Peyer's patch (tissue), 4 donors: ENCODE data around the gene CNTNAP2. TPM values are rescaled to one million over a fixed set of nuclear protein-coding genes. Genes with fewer than 3 reads are reported as not detected.

ENCODE experiments used
- DNase-seq, 3 donors: peaks; one replicate each; pipeline ENCODE4 v3.0.0-alpha.2; 2017 to 2019
- H3K27ac ChIP-seq, 4 donors: fragments of 200-600 bp; sonication (generic); one replicate each; pipeline ENCODE4 v1.5.1; 2016 to 2019
- H3K27me3 ChIP-seq, 2 donors: fragments of 200-600 bp; sonication (generic); one replicate each; pipeline ENCODE4 v1.5.1; 2019
- H3K36me3 ChIP-seq, 3 donors: fragments of 200-600 bp; sonication (generic); one replicate each; pipeline ENCODE4 v1.5.1; 2016 to 2019
- H3K4me1 ChIP-seq, 4 donors: fragments of 200-600 bp; sonication (generic); one replicate each; pipeline ENCODE4 v1.5.1; 2016 to 2019
- H3K4me3 ChIP-seq, 4 donors: fragments of 200-600 bp; sonication (generic); 1 replicate in 3 of 4; 2 replicates in 1 of 4; pipeline ENCODE4 v1.5.1; 2016 to 2019; ENCODE audit warnings: mild to moderate bottlenecking in 1 of 4
- H3K9me3 ChIP-seq, 4 donors: fragments of 200-600 bp; sonication (generic); one replicate each; pipeline ENCODE4 v1.5.1; 2016 to 2019; ENCODE audit warnings: mild to moderate bottlenecking in 1 of 4
- POLR2A ChIP-seq, 2 donors: fragments of 450-650 bp; IDR thresholded peaks; one replicate each; pipeline ENCODE4 v1.5.1; 2017; ENCODE audit warnings: antibody characterized with exemption in 2 of 2, mild to moderate bottlenecking in 2 of 2, moderate library complexity in 2 of 2
- total RNA-seq, 4 donors: library from RNA; depleted of rRNA; stranded (reverse); fragments of >200 nt; gene quantifications; one replicate each; pipeline ENCODE4 v1.1.0, GENCODE V29; 2016
- TF ChIP-seq, protein P1 (sequence below), 6 experiments: fragments of 450-650 bp in 4 of 6; fragments of 200-600 bp in 2 of 6; sonication (generic) in 1 of 6; IDR thresholded peaks; one replicate each; pipeline ENCODE4 v1.5.1; 2017 to 2019; ENCODE audit warnings: antibody characterized with exemption in 6 of 6, mild to moderate bottlenecking in 3 of 6, moderate library complexity in 1 of 6

CNTNAP2 gene
- total RNA-seq, 4 donors from 2014 or later: 1.5 to 4.9 (median 3.6) TPM

DNA sequence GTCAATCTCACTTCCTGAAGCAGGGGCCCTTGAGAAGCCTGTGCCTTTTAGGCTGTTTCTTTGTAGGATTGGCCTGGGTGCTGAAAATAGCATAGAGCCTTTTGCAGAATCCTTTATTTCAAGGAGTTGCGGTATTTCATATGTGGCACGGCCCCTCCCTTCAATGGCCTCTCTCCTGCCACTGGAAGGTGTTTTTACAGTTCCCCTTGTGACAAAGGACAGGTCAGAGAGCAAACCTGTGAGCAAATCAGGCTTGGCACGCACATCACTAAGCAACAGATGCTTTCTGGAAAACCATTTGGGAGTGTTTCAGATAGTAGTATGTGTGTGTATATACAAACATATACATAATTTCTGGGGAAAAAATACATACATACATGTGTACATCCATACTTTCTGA is 2085.4 kb downstream of the CNTNAP2 start:
- no peak for TF ChIP-seq POLR2A (IDR thresholded peaks at IDR 0.05)
- TF ChIP-seq, protein P1, sequence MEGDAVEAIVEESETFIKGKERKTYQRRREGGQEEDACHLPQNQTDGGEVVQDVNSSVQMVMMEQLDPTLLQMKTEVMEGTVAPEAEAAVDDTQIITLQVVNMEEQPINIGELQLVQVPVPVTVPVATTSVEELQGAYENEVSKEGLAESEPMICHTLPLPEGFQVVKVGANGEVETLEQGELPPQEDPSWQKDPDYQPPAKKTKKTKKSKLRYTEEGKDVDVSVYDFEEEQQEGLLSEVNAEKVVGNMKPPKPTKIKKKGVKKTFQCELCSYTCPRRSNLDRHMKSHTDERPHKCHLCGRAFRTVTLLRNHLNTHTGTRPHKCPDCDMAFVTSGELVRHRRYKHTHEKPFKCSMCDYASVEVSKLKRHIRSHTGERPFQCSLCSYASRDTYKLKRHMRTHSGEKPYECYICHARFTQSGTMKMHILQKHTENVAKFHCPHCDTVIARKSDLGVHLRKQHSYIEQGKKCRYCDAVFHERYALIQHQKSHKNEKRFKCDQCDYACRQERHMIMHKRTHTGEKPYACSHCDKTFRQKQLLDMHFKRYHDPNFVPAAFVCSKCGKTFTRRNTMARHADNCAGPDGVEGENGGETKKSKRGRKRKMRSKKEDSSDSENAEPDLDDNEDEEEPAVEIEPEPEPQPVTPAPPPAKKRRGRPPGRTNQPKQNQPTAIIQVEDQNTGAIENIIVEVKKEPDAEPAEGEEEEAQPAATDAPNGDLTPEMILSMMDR (IDR thresholded peaks at IDR 0.05): no peak
- no peak overlapping the region for H3K4me3 ChIP-seq
- DNase-seq: no peak

DNA sequence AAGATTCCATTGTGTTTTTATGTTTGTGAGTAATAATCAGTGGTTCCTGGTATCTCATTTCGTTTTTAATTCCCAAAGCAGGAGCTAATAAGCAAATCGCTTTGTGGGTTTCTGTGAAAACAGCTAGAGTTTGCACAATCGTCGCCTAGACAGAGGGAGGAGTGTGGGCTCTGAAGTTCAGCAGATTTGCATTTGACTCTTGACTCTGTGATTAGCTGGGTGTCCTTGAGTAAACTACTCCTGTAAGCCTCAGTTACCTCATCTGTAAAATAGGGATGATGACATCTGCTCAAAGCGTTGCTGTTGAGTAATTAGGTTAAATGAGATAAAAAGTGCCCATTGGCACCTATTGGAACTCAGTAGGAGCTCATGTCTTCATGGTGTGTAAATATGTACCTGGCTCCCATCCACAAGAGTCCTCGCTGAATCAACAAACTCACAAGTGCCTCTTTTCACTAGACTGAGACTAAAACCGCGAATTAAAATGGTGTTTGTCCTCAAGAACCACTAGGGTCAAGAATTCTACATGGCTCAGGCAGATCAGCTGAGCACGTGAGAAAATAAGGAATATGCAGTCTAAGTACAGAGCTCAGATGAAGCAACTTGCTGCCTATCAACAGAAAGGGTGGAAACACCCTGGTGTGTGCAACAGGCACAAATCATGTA is 2088.2 kb downstream of the CNTNAP2 start:
- no peak for TF ChIP-seq POLR2A (IDR thresholded peaks at IDR 0.05)
- TF ChIP-seq, protein P1 (IDR thresholded peaks at IDR 0.05): no peak
- H3K4me3 ChIP-seq: no peak overlapping the region
- no peak overlapping the region for H3K27ac ChIP-seq
- no peaks in the 10 kb centered on the region for H3K36me3 ChIP-seq
- H3K4me1 ChIP-seq: no peaks in the 10 kb centered on the region
- no peak for DNase-seq
- H3K27me3 ChIP-seq: no peaks in the 10 kb centered on the region
- no peaks in the 10 kb centered on the region for H3K9me3 ChIP-seq

More for the DNA sequence above, 2085.4 kb downstream of the CNTNAP2 start:
- Histone ChIP-seq H3K27me3 (no peaks in the 10 kb centered on the region), H3K4me1 (no peaks in the 10 kb centered on the region), H3K27ac (no peak overlapping the region), H3K9me3 (no peaks in the 10 kb centered on the region), H3K36me3 (no peaks in the 10 kb centered on the region)

DNA sequence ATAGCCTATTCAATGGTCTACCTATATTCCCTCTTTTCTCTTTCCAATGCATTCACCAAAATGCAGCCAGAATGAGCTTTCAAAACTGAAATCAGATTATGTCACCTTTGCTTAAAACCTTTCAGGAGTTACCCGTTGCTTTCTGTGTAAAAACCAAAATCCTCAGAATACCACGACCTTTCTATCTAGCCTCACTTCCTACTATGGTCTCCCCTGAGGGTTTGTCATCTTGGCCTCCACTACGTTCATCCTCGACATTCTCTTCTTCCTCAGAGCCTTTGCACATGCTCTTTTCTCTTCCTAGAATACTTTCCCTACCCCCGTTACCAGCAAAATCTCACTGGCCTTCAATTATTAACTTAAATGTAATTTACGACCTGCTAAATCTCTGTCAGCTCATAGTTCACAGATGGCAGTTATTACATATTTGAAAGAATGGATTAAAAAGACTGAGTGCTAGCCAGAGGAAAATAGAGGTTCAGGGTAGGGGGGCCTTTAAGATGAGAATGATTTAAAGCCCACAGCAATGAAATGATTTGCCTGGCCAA is 2093.1 kb downstream of the CNTNAP2 start:
- TF ChIP-seq, protein P1 (IDR thresholded peaks at IDR 0.05): no peak
- Histone ChIP-seq H3K4me1 (no peaks in the 10 kb centered on the region), H3K27ac (no peak overlapping the region), H3K27me3 (no peaks in the 10 kb centered on the region), H3K36me3 (no peaks in the 10 kb centered on the region), H3K4me3 (no peak overlapping the region), H3K9me3 (no peaks in the 10 kb centered on the region)
- no peak for DNase-seq

DNA sequence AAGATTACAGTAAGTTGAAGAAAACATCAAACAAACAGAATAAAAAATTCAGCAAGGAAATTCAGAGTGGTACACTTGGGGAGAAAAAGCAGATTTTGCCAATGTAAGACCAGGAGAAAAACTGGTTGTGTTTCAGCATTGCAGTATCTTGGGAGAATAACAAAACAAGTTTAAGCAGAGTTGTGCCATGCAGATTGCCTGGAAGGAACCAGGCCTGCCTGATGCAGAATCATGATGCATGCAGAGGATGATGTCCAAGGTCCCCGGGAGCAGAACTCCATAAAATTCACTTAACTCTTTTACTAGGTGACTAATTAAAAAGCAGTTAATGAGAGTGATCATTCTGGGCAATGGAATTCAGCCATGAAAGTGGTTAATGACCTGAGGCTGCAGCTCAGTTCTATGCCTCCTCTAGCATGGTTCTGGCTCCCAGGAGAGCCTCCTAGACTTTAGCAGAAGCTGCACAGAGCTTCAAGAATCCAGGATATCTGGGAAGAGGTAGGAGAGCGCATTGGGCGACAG is 2094.3 kb downstream of the CNTNAP2 start:
- no peak overlapping the region for H3K27ac ChIP-seq
- no peak for DNase-seq
- H3K4me1 ChIP-seq: no peaks in the 10 kb centered on the region
- H3K27me3 ChIP-seq: no peaks in the 10 kb centered on the region
- TF ChIP-seq, protein P1 (IDR thresholded peaks at IDR 0.05): no peak
- TF ChIP-seq POLR2A (IDR thresholded peaks at IDR 0.05): no peak
- no peaks in the 10 kb centered on the region for H3K36me3 ChIP-seq
- H3K4me3 ChIP-seq: no peak overlapping the region
- no peaks in the 10 kb centered on the region for H3K9me3 ChIP-seq

DNA sequence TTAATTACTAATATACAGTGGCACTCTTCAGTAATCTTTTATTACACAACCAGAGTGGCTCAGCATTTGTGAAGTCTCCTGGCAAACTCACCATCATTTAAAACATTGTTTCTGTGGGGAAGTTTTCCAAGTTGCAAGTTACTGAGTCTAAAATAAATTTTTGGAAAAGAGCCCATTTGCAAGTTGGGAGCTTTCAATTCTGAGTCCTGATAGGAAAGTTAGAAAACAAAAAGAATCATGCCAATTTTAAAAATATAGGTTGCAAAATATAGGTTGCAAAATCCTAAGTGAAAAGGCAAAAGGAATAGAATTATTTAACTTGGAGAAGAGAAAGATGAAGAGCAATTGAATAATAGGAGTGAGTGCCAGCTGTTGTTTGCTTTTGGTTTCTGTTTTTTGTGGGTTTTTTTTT is 2095.1 kb downstream of the CNTNAP2 start:
- H3K9me3 ChIP-seq: no peaks in the 10 kb centered on the region
- H3K4me1 ChIP-seq: no peaks in the 10 kb centered on the region
- H3K4me3 ChIP-seq: no peak overlapping the region
- no peak overlapping the region for H3K27ac ChIP-seq
- TF ChIP-seq POLR2A (IDR thresholded peaks at IDR 0.05): no peak
- TF ChIP-seq, protein P1 (IDR thresholded peaks at IDR 0.05): no peak
- no peaks in the 10 kb centered on the region for H3K36me3 ChIP-seq
- no peaks in the 10 kb centered on the region for H3K27me3 ChIP-seq
- DNase-seq: no peak
